GM21390 (cell line): ENCODE data around the gene REG1B.

Source experiments
- ATAC-seq: cut with Tn5 transposase; IDR thresholded peaks from one replicate; pipeline ENCODE4 v1.9.1; 2021; ENCODE audit not compliant: unreplicated experiment

The REG1B gene, protein sequence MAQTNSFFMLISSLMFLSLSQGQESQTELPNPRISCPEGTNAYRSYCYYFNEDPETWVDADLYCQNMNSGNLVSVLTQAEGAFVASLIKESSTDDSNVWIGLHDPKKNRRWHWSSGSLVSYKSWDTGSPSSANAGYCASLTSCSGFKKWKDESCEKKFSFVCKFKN

GRCh38 chr2:79087785-79088364 lies at the start of gene REG1B:
Gene REG1B (minus strand): TSS chr2:79087993. CDS start chr2:79087612, 381 bp downstream.
- no peak for ATAC-seq

DNA sequence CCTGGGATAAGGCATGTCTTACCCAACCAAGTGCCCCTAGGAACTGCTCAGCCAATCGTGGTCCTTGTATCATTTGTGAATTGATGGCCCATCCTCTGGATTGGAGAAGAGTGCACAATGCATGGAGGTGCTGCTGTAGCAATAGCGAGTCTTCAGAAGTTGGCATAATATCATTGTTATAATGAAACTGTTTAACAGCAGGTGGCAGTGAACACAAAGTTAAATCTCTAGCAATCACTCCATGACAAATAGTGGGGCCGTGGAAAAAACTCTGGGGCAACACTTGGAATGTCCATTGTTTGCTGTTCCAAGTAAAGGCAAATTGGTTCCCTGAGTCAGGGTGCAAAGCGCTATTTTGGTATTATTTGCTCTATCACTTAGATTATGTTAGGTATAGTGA lies 43.9 kb upstream of the REG1B start:
- ATAC-seq = no peak

GRCh38 chr2:79129804-79130203 lies 42.0 kb upstream of the REG1B start:
- no peak for ATAC-seq

- ATAC-seq = no peak
These were observed 41.5 kb upstream of the REG1B start for GRCh38 chr2:79129260-79129659.

- ATAC-seq = no peak
These were observed 40.6 kb upstream of the REG1B start for GRCh38 chr2:79128406-79128805.

DNA sequence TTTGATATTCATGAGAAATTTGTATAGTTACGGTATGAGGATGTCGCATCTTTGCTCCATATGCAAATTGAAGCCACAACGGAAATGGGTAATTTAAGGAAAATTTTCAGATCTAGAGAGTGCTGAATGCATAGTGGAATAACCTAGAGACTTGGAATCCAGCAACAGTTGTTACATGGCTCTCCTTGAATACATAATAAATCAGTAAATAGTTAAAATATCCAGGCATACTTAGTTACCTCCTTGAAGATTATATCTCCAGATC lies 37.9 kb upstream of the REG1B start:
- ATAC-seq = no peak

DNA sequence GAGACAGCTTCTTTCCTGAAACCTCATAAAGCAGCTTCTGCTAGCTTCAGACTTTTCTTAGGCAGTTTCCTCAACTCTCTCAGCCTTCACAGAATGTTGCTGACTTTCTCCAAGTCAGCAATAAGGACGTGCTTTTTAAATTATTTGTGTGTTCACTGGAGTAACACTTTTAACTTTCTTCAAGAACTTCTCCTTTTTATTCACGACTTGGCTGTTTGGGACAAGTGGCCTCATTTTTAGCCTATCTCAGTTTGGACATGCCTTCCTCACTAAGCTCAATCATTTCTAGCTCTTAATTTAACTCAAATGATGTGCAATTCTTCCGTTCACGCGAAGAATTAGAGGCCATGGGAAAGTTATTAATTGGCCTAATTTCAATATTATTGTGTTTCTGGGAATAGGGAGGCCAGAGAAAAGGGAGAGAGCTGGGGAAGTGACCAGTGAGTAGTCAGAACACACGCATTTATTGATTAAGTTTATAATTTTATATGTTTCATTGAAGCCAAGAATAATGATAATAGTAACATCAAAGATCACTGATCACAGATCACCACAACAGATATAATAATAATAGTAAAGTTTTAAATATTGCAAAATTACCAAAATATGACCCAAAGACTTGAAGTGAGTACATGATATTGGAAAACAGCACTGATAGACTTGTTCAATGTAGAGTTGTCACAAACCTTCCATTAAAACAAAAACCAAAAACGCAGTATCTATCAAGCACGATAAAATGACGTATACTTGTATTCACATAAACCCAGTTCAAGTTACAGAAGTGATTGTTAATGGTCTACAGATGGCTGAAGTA lies 37.3 kb upstream of the REG1B start:
- no peak for ATAC-seq

DNA sequence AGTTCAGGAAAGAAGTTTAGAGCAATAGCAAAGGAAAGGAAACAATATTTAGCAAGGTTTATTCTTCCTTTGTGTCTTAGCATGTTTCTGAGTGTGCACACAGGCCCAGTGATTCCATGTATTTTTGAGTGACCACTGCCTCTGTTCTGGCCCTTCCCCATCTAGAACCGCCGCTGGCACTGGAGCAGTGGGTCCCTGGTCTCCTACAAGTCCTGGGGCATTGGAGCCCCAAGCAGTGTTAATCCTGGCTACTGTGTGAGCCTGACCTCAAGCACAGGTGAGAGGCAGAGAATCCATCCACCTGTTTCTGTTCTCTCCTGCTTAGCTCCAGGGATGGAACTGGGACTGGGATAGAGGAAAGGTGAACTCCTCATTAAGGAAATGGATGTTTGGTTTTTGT lies 34.9 kb upstream of the REG1B start:
- no peak for ATAC-seq

DNA sequence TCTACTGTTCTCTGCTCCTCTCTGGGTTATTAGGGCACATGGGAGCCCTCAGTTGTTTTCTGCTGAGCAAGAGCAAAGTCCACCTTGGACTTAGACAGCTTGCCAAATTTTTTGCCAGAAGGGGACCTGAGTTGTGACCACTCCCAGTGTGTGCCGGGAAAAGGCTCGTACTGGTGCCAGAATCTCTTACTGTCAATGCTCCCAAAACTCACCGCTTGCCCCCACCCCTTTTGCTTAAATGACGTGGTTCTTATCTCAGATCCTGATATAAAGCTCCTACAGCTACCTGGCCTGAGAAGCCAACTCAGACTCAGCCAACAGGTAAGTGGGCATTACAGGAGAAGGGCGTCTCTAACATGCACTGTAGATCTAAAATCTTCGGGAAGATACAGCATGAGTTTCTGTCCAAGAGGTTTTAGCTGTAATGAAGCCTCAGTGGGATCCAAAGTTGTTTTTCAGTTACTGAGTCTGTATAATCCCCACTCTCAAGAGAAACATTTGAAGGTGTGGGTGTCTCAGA lies 32.5 kb upstream of the REG1B start, which contains the start of gene REG1A:
REG1A (plus strand) TSS at position 295 of the 520 bp plus-strand sequence. CDS start 374 bp downstream, outside the sequence.
- no peak for ATAC-seq

DNA sequence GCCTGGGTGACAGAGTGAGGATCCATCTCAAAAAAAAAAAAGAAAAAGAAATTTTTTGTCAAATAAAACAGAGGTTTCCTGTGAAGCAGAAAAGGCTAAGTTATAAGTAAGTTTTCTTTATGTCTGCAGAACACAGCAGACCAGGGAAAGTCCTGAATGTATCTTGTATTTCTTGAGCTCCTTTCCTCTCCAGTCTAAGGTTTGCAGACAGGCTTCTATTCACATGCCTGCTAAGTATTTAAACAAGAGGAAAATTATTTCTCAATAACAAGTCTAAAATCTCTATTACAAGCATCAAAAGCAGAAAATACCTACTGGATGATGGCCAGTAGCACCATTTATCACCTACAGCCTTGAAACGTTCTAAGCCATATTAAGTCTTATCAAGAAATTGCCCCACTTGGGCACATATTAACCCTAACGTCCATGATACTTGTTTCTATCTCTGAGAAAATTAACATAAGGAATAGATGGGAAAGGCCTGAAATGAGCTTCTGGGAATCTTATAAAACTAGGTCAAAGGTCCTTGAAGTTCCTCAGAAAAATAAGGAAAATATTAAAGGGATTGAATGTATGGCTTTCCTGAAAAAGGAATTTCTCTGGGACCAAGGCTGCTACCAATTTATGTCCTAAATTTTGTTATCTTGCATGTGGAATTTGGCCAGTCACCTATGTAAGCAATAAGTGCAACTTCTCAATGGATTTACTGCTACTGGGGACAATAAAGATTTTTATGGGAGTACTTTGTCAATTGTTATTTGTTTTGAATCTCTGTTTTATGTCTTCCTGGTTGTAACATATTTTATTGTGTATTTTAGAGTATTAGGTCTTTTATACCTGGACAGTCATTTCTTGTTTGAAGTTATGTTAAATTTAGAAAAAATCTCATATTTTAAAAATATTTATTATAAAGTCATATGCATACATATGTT lies 29.5 kb upstream of the REG1B start:
- ATAC-seq = no peak

- ATAC-seq = no peak
These were observed 27.2 kb upstream of the REG1B start for GRCh38 chr2:79114797-79115494.

DNA sequence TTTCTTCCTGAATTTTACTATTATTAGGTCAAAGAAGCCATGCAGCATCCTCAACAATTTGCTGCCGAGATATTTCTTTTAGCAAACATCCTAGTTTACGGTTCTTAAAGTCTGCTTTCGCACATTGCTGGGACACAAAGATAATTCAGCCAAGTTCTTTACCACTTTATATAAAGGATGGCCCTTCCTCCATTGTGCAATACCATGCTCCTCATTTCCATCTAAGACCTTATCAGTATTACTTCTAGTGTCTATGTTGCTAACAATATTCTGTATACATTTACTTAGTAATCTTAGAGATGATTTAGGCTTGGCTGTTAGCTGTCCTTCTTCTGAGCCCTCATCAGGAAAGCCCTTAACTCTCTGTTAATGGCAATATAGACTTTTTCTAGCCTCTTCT lies 24.5 kb upstream of the REG1B start:
- no peak for ATAC-seq

DNA sequence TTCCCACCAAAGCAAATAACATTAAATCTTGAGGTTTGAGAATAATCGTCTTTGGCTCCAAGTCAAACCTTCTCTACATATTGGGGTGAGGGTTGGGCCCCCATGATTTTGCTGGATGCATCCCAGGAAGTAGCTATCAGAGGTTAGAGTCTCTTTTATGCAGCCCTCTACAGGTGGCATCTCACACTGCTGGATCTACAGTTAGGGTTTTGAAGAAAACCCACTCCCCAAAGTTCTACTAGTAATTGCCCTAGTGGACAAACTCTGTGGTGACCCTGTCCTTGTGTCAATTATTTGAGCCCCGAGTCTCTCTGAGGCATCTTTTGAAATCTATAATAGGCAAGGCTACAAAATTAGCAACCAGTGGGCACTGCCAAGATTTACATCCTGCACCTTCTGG lies 17.5 kb upstream of the REG1B start:
- no peak for ATAC-seq

DNA sequence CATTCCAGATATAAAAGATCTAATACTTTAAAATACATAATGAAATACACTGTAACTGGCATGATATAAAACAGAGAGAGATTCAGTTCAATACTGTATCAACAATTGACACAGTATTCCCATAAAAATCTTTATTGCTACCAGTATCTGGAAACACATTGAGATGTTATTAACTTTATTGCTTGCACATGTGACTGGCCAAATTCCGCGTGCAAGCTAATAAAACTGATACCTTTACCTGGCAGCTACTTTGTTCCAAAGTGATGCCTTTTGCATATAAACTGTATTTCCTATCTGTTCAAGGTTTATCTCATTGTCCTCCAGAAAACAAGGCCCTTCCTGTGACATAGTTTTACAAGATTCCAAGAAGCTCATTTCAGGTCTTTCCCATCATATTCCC lies 15.4 kb upstream of the REG1B start:
- no peak for ATAC-seq

- no peak for ATAC-seq
These were observed 13.2 kb upstream of the REG1B start for GRCh38 chr2:79101024-79101423.

DNA sequence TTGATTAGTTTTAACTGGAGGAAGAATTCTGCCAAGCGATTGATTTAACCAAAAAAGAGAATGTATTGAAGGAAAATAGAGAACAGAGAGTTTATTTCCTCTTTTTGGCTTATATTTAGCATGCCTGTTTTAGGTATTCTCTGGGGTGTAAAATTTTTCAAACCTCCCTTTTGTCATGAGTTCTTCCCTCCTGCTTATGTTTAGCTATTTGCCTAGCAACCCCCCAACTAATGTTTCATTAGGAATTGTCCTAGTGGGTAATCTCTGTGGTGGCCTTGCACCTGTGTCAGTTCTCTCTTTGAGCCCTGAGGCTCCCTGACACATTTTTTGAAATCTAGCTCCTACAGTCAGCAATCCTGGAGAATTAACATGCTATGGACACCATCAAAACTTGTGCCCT lies 12.5 kb upstream of the REG1B start:
- ATAC-seq = no peak

GRCh38 chr2:79099140-79099686 lies 11.4 kb upstream of the REG1B start:
- ATAC-seq = no peak

- no peak for ATAC-seq
These were observed 10.1 kb upstream of the REG1B start for GRCh38 chr2:79097843-79098242.

DNA sequence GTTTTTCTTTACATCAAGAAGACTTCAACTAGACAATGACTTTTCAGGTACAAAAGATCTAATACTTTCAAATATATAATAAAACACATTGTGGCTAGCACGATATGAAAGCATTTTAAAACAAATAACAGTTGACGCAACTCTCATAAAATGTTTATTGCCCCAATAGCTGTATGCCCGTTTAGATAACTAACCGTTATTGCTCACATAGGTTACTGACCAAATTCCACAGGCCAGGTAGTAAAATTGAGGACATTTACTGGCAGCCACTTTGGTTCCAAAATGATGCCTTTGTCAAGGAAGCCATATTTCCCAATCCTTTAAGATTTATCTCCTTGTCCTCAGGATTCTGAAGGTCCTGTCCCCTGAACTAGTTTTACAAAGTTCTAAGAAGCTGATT lies 2.9 kb upstream of the REG1B start:
- no peak for ATAC-seq

DNA sequence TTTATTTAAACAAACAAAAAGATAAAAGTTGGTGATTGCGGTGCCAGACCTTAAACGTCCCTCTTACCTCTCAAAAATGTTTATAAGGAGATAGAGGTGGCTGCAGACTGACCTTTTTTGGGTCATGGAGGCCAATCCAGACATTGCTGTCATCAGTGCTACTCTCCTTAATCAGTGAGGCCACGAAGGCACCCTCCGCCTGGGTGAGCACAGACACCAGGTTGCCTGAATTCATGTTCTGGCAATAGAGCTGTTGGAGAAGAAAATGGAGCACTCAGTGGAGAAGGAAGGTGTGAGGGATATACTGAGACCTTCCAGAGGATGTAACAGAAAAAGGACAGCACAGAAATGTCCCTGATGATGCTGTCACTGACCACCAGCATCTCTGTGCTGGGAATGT lies 1.5 kb downstream of the REG1B start:
- ATAC-seq = no peak
